BLaER1 treated with 17β-estradiol and CSF1 and Interleukin-3, amounts not matched to agents 10 nM and 100 nM (cell line): ENCODE measurements around the gene APOA4.

ENCODE experiments used
- H3K27ac ChIP-seq, 11 experiments: shearing (Covaris generic); formaldehyde crosslinking; 2 replicates each; pipeline ENCODE4 v1.8.1; 2022
- H3K27me3 ChIP-seq, 11 experiments: shearing (Covaris generic); formaldehyde crosslinking; 2 replicates each; pipeline ENCODE4 v1.8.1; 2022
- H3K36me3 ChIP-seq, 11 experiments: shearing (Covaris generic); formaldehyde crosslinking; 2 replicates each; pipeline ENCODE4 v1.8.1; 2022
- H3K4me1 ChIP-seq, 10 experiments: shearing (Covaris generic); formaldehyde crosslinking; 2 replicates each; pipeline ENCODE4 v1.8.1; 2022
- H3K4me2 ChIP-seq, 11 experiments: shearing (Covaris generic); formaldehyde crosslinking; 2 replicates each; pipeline ENCODE4 v1.8.1; 2022
- H3K4me3 ChIP-seq, 10 experiments: shearing (Covaris generic); formaldehyde crosslinking; 2 replicates each; pipeline ENCODE4 v1.8.1; 2022
- H3K9ac ChIP-seq, 11 experiments: shearing (Covaris generic); formaldehyde crosslinking; 2 replicates each; pipeline ENCODE4 v1.8.1; 2022
- H3K9me3 ChIP-seq, 11 experiments: shearing (Covaris generic); formaldehyde crosslinking; replicated peaks in 1 of 11; 2 replicates each; pipeline ENCODE4 v1.8.1; 2022
- H4K20me1 ChIP-seq, 11 experiments: shearing (Covaris generic); formaldehyde crosslinking; 2 replicates each; pipeline ENCODE4 v1.8.1; 2022
- Cebpa-rat ChIP-seq, 11 experiments: shearing (Covaris generic); IDR thresholded peaks; 2 replicates each; pipeline ENCODE4 v1.8.1; 2022

APOA4 gene

GRCh38 chr11:116862951-116863350 is 39.8 kb upstream of the APOA4 start:
- Histone ChIP-seq H3K4me3 (no peak overlapping the region), H3K27me3 (no peaks in the 10 kb centered on the region), H3K9me3 (no peaks in the 10 kb centered on the region), H4K20me1 (no peaks in the 10 kb centered on the region; a peak in 1 of 22 replicates), H3K27ac (no peak overlapping the region), H3K4me2 (no peak overlapping the region), H3K4me1 (peaks cover 0 to 12% (median 0%) of the 10 kb centered on the region in 10 experiments; a peak in 6 of 20 replicates), H3K9ac (no peak overlapping the region), H3K36me3 (peaks cover 96 to 100% (median 99%) of the 10 kb centered on the region in 11 experiments)
- no peak for TF ChIP-seq Cebpa-rat (IDR thresholded peaks at IDR 0.05)

GRCh38 chr11:116862185-116862584 is 39.1 kb upstream of the APOA4 start:
- Histone ChIP-seq H3K4me2 (no peak overlapping the region), H3K36me3 (peaks cover 94 to 100% (median 99%) of the 10 kb centered on the region in 11 experiments), H3K27ac (no peak overlapping the region), H3K4me1 (peaks cover 0 to 12% (median 0%) of the 10 kb centered on the region in 10 experiments; a peak in 6 of 20 replicates), H3K9me3 (no peaks in the 10 kb centered on the region), H3K4me3 (no peak overlapping the region), H3K27me3 (no peaks in the 10 kb centered on the region), H3K9ac (no peak overlapping the region), H4K20me1 (no peaks in the 10 kb centered on the region; a peak in 1 of 22 replicates)
- no peak for TF ChIP-seq Cebpa-rat (IDR thresholded peaks at IDR 0.05)

GRCh38 chr11:116861539-116861938 is 38.4 kb upstream of the APOA4 start:
- Histone ChIP-seq H4K20me1 (no peaks in the 10 kb centered on the region; a peak in 1 of 22 replicates), H3K36me3 (peaks cover 91 to 100% (median 98%) of the 10 kb centered on the region in 11 experiments), H3K9ac (no peak overlapping the region), H3K4me3 (no peak overlapping the region), H3K27ac (no peak overlapping the region), H3K27me3 (no peaks in the 10 kb centered on the region), H3K9me3 (no peaks in the 10 kb centered on the region), H3K4me1 (peaks cover 0 to 16% (median 0%) of the 10 kb centered on the region in 10 experiments; a peak in 7 of 20 replicates), H3K4me2 (no peak overlapping the region)
- no peak for TF ChIP-seq Cebpa-rat (IDR thresholded peaks at IDR 0.05)

- no peak for TF ChIP-seq Cebpa-rat (IDR thresholded peaks at IDR 0.05)
- H3K9me3 ChIP-seq, result no peaks in the 10 kb centered on the region
- no peak overlapping the region for H3K4me2 ChIP-seq
- H3K27me3 ChIP-seq, result no peaks in the 10 kb centered on the region
- peaks cover 0 to 28% (median 6%) of the 10 kb centered on the region in 10 experiments; a peak in 11 of 20 replicates for H3K4me1 ChIP-seq
- H4K20me1 ChIP-seq, result no peaks in the 10 kb centered on the region; a peak in 1 of 22 replicates
- no peak overlapping the region for H3K27ac ChIP-seq
- no peak overlapping the region for H3K9ac ChIP-seq
- no peak overlapping the region for H3K4me3 ChIP-seq
- H3K36me3 ChIP-seq, result peaks cover 82 to 100% (median 92%) of the 10 kb centered on the region in 11 experiments
Observed at GRCh38 chr11:116860303-116860702, 37.2 kb upstream of the APOA4 start.

- peaks cover 6 to 39% (median 17%) of the 10 kb centered on the region in 10 experiments for H3K4me1 ChIP-seq
- H3K27ac ChIP-seq, result no peak overlapping the region
- H3K9ac ChIP-seq, result no peak overlapping the region
- H3K27me3 ChIP-seq, result no peaks in the 10 kb centered on the region
- no peaks in the 10 kb centered on the region for H3K9me3 ChIP-seq
- H3K4me2 ChIP-seq, result peak overlapping the region in 3 of 11 experiments; percentile 11 to 39 (median 26); a peak in 2 of 22 replicates
- peaks cover 73 to 99% (median 90%) of the 10 kb centered on the region in 11 experiments for H3K36me3 ChIP-seq
- H3K4me3 ChIP-seq, result no peak overlapping the region
- no peak for TF ChIP-seq Cebpa-rat (IDR thresholded peaks at IDR 0.05)
- H4K20me1 ChIP-seq, result no peaks in the 10 kb centered on the region; a peak in 1 of 22 replicates
Observed at GRCh38 chr11:116859175-116859574, 36.1 kb upstream of the APOA4 start.

GRCh38 chr11:116857936-116858335 is 34.8 kb upstream of the APOA4 start:
- no peak for TF ChIP-seq Cebpa-rat (IDR thresholded peaks at IDR 0.05)

GRCh38 chr11:116857316-116857715 is 34.2 kb upstream of the APOA4 start:
- Histone ChIP-seq H4K20me1 (no peaks in the 10 kb centered on the region; a peak in 1 of 22 replicates), H3K4me1 (peaks cover 24 to 58% (median 36%) of the 10 kb centered on the region in 10 experiments), H3K4me3 (no peak overlapping the region), H3K27ac (no peak overlapping the region), H3K4me2 (no peak overlapping the region), H3K9ac (no peak overlapping the region), H3K36me3 (peaks cover 55 to 80% (median 71%) of the 10 kb centered on the region in 11 experiments), H3K9me3 (no peaks in the 10 kb centered on the region), H3K27me3 (no peaks in the 10 kb centered on the region)
- no peak for TF ChIP-seq Cebpa-rat (IDR thresholded peaks at IDR 0.05)

More at GRCh38 chr11:116857936-116858335, 34.8 kb upstream of the APOA4 start:
- H3K36me3 ChIP-seq, result peaks cover 61 to 86% (median 77%) of the 10 kb centered on the region in 11 experiments
- H3K27me3 ChIP-seq, result no peaks in the 10 kb centered on the region
- H3K4me2 ChIP-seq, result no peak overlapping the region
- peaks cover 18 to 52% (median 29%) of the 10 kb centered on the region in 10 experiments for H3K4me1 ChIP-seq
- H3K9ac ChIP-seq, result no peak overlapping the region
- H3K4me3 ChIP-seq, result no peak overlapping the region
- H3K27ac ChIP-seq, result no peak overlapping the region
- H3K9me3 ChIP-seq, result no peaks in the 10 kb centered on the region
- no peaks in the 10 kb centered on the region; a peak in 1 of 22 replicates for H4K20me1 ChIP-seq

GRCh38 chr11:116856423-116856822 is 33.3 kb upstream of the APOA4 start:
- Histone ChIP-seq H3K4me3 (no peak overlapping the region), H3K4me1 (peaks cover 33 to 67% (median 44%) of the 10 kb centered on the region in 10 experiments), H4K20me1 (no peaks in the 10 kb centered on the region; a peak in 1 of 22 replicates), H3K27me3 (no peaks in the 10 kb centered on the region), H3K27ac (no peak overlapping the region), H3K9me3 (no peaks in the 10 kb centered on the region), H3K9ac (no peak overlapping the region), H3K36me3 (peaks cover 46 to 71% (median 62%) of the 10 kb centered on the region in 11 experiments), H3K4me2 (peak overlapping the region in 3 of 11 experiments; percentile 27 to 95 (median 92); a peak in 4 of 22 replicates)
- TF ChIP-seq Cebpa-rat (IDR thresholded peaks at IDR 0.05), result no peak

GRCh38 chr11:116855413-116855812 is 32.3 kb upstream of the APOA4 start:
- H3K4me1 ChIP-seq, result peaks cover 43 to 77% (median 54%) of the 10 kb centered on the region in 10 experiments
- no peaks in the 10 kb centered on the region; a peak in 1 of 22 replicates for H4K20me1 ChIP-seq
- H3K27me3 ChIP-seq, result no peaks in the 10 kb centered on the region
- H3K4me3 ChIP-seq, result no peak overlapping the region
- H3K9me3 ChIP-seq, result no peaks in the 10 kb centered on the region
- no peak for TF ChIP-seq Cebpa-rat (IDR thresholded peaks at IDR 0.05)
- no peak overlapping the region for H3K9ac ChIP-seq
- peak overlapping the region in 7 of 11 experiments; percentile 2 to 93 (median 89); a peak in 8 of 22 replicates for H3K27ac ChIP-seq
- peak overlapping the region in 6 of 11 experiments; percentile 81 to 95 (median 91); a peak in 10 of 22 replicates for H3K4me2 ChIP-seq
- peaks cover 36 to 61% (median 53%) of the 10 kb centered on the region in 11 experiments for H3K36me3 ChIP-seq
